SK-N-DZ (cell line): Measurements from ENCODE around the gene SNAPC1.

Source experiments
- DNase-seq: peaks from one replicate; pipeline ENCODE4 v3.0.0-alpha.2; 2015; ENCODE audit warnings: low spot score

SNAPC1 gene

GRCh38 chr14:61805451-61805850 lies 43.2 kb downstream of the SNAPC1 start:
- no peak for DNase-seq

- no peak for DNase-seq
Measured at GRCh38 chr14:61811882-61812346, 49.7 kb downstream of the SNAPC1 start.

- peak; percentile 14 for DNase-seq
Measured at GRCh38 chr14:61812347-61813095, 50.3 kb downstream of the SNAPC1 start, which contains the start of gene SYT16. Gene SYT16 (plus strand): TSS chr14:61812703.

GRCh38 chr14:61813096-61813606 lies 50.9 kb downstream of the SNAPC1 start:
- DNase-seq, result no peak

- DNase-seq, result no peak
Measured at GRCh38 chr14:61822458-61822857, 60.2 kb downstream of the SNAPC1 start.

GRCh38 chr14:61832783-61833182 lies 70.6 kb downstream of the SNAPC1 start:
- DNase-seq, result no peak

GRCh38 chr14:61836184-61836583 lies 74.0 kb downstream of the SNAPC1 start:
- no peak for DNase-seq

GRCh38 chr14:61836807-61837206 lies 74.6 kb downstream of the SNAPC1 start:
- no peak for DNase-seq

- DNase-seq, result peak; percentile 65
Measured at GRCh38 chr14:61837336-61838229, 75.4 kb downstream of the SNAPC1 start.

- no peak for DNase-seq
Measured at GRCh38 chr14:61838661-61839245, 76.5 kb downstream of the SNAPC1 start.

GRCh38 chr14:61839507-61839906 lies 77.3 kb downstream of the SNAPC1 start:
- no peak for DNase-seq

GRCh38 chr14:61841145-61841544 lies 78.9 kb downstream of the SNAPC1 start:
- no peak for DNase-seq
